NCI-H2196 (cell line): ENCODE measurements around the gene ZNRF3.
A peak's percentile ranks its signal among the peaks of the same experiment; 100 is the strongest.

ENCODE experiments used
- DNase-seq: peaks from one replicate; lab custom pipeline; 2025; ENCODE audit not compliant: unreplicated experiment; lab: John Stamatoyannopoulos, UW

ZNRF3 gene

GRCh38 chr22:28950617-28951411, 67.4 kb downstream of the ZNRF3 start:
- peak; percentile 22 for DNase-seq

- DNase-seq = no peak
Observed at GRCh38 chr22:28951530-28951929, 68.2 kb downstream of the ZNRF3 start.

- DNase-seq = no peak
Observed at GRCh38 chr22:28951969-28952521, 68.7 kb downstream of the ZNRF3 start.

GRCh38 chr22:28952857-28953256, 69.5 kb downstream of the ZNRF3 start:
- DNase-seq = no peak

GRCh38 chr22:28953403-28953802, 70.0 kb downstream of the ZNRF3 start:
- DNase-seq = no peak

- no peak for DNase-seq
Observed at GRCh38 chr22:28953976-28954880, 70.9 kb downstream of the ZNRF3 start.

GRCh38 chr22:28955817-28956216, 72.4 kb downstream of the ZNRF3 start:
- DNase-seq = no peak

GRCh38 chr22:28956506-28956905, 73.1 kb downstream of the ZNRF3 start:
- no peak for DNase-seq

- no peak for DNase-seq
Observed at GRCh38 chr22:28958611-28959010, 75.2 kb downstream of the ZNRF3 start.

- no peak for DNase-seq
Observed at GRCh38 chr22:28962042-28962554, 78.7 kb downstream of the ZNRF3 start.

- no peak for DNase-seq
Observed at GRCh38 chr22:28963362-28963761, 80.0 kb downstream of the ZNRF3 start.

- no peak for DNase-seq
Observed at GRCh38 chr22:28967163-28967665, 83.8 kb downstream of the ZNRF3 start.

- DNase-seq = no peak
Observed at GRCh38 chr22:28967969-28968368, 84.6 kb downstream of the ZNRF3 start.

GRCh38 chr22:28969401-28970168, 86.2 kb downstream of the ZNRF3 start:
- no peak for DNase-seq

- DNase-seq = no peak
Observed at GRCh38 chr22:28973352-28973751, 90.0 kb downstream of the ZNRF3 start.

GRCh38 chr22:28977060-28977459, 93.7 kb downstream of the ZNRF3 start:
- no peak for DNase-seq

- DNase-seq = no peak
Observed at GRCh38 chr22:28977481-28977971, 94.2 kb downstream of the ZNRF3 start.

GRCh38 chr22:28978158-28978557, 94.8 kb downstream of the ZNRF3 start:
- DNase-seq = no peak

GRCh38 chr22:28978863-28979796, 95.8 kb downstream of the ZNRF3 start:
- DNase-seq = no peak
